ENCODE results near the gene RSKR. TPM values are rescaled to one million over a fixed set of nuclear protein-coding genes. Genes with fewer than 3 reads are reported as not detected.

Gene RSKR
- total RNA-seq, 1 donor from 2014 or later: 12.3 TPM

DNA sequence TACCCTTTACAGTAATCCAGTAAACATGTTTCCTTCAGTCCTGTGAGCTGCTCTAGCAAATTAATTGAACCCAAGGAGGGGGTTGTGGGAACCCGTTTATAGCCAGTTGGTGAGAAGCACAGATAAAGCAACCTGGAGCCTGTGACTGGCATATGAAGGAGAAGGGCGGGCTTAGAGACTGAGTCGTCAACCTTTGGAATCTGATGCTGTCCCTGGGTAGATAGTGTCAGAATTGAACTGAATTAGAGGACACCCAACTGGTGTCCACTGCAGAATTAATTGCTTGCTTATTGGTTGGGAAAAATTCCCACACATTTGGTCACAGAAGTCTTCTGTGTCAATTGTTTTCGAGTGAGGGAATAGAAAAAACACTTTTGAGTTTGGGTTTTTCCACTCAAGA, 12.8 kb upstream of the RSKR start:
- DNase-seq (no peak), ATAC-seq (no peak)
- intact Hi-C loops (cut with DNase I): no loop called here
- Histone ChIP-seq H3K36me3 (peaks cover 92% of the 10 kb centered on the region), H3K27ac (no peak overlapping the region), H3K27me3 (no peaks in the 10 kb centered on the region), H3K9me3 (no peaks in the 10 kb centered on the region), H3K4me3 (no peak overlapping the region), H3K4me1 (no peaks in the 10 kb centered on the region)
- TF ChIP-seq, protein P1, sequence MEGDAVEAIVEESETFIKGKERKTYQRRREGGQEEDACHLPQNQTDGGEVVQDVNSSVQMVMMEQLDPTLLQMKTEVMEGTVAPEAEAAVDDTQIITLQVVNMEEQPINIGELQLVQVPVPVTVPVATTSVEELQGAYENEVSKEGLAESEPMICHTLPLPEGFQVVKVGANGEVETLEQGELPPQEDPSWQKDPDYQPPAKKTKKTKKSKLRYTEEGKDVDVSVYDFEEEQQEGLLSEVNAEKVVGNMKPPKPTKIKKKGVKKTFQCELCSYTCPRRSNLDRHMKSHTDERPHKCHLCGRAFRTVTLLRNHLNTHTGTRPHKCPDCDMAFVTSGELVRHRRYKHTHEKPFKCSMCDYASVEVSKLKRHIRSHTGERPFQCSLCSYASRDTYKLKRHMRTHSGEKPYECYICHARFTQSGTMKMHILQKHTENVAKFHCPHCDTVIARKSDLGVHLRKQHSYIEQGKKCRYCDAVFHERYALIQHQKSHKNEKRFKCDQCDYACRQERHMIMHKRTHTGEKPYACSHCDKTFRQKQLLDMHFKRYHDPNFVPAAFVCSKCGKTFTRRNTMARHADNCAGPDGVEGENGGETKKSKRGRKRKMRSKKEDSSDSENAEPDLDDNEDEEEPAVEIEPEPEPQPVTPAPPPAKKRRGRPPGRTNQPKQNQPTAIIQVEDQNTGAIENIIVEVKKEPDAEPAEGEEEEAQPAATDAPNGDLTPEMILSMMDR (IDR thresholded peaks at IDR 0.05): no peak

DNA sequence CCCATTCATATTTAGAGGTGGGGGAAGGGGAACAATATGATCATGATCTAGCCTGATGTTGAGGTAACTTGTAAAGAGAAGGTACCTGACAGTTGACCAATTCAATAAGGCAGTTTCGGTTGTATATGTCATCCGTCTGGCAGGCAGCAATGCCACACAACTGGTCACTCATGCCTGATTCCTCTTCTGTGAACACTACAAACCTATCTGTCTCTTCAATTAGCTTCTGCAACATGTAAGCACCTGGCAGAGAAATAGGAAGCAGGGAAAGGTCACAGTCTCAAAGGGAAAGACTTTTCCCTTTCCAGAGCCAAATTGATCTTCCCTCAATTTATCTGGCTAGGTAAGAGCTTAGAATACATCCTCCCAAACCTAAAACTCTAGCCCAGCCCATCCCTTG, 10.2 kb upstream of the RSKR start:
- TF ChIP-seq, protein P1 (IDR thresholded peaks at IDR 0.05): no peak
- no peak overlapping the region for H3K4me3 ChIP-seq
- intact Hi-C loops (cut with DNase I): no loop called here
- no peak overlapping the region for H3K27ac ChIP-seq
- H3K9me3 ChIP-seq: no peaks in the 10 kb centered on the region
- no peaks in the 10 kb centered on the region for H3K4me1 ChIP-seq
- ATAC-seq: no peak
- no peak for DNase-seq
- peaks cover 92% of the 10 kb centered on the region for H3K36me3 ChIP-seq
- H3K27me3 ChIP-seq: no peaks in the 10 kb centered on the region

DNA sequence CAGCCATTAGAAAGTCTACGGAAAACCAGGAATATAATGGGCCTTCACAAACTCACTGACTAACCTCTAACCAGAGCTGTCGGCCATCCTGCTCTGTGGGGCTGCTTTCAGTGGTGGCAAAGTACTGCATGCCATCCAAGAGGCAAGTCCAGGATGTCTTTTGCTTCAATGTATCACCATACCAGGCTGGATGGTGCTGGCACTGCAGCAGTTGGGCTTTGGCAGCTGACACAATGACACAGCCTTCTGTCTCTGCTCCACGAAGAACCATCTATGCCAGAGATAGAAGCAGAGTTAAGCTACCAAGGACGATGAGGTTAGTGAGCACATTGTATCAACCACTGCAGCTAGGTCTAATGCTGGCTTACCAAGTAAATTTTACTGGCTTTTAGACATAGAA, 9.7 kb upstream of the RSKR start:
- no peak overlapping the region for H3K4me3 ChIP-seq

DNA sequence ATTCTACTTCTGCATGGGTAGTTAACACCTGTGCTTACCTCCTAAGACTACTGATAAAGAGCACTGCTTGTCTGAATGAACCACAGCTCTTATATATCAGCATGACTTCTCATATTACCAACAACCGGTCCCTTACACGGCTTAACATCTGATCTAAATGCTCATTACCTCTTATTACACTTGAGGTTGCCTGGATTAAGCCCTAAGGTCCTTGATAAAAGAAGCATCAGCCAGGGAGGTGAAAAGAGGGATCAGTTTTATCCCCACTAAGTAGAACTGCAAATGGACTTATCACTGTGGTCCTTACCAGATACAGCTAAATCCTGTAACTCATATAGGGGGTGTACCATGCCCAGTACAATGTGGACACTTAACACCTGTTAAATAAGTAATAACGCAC, 8.2 kb upstream of the RSKR start:
- H3K27me3 ChIP-seq: no peaks in the 10 kb centered on the region
- no peaks in the 10 kb centered on the region for H3K4me1 ChIP-seq
- intact Hi-C loops (cut with DNase I): no loop called here
- TF ChIP-seq, protein P1 (IDR thresholded peaks at IDR 0.05): no peak
- no peaks in the 10 kb centered on the region for H3K9me3 ChIP-seq
- no peak for ATAC-seq
- no peak for DNase-seq
- peaks cover 93% of the 10 kb centered on the region for H3K36me3 ChIP-seq
- no peak overlapping the region for H3K27ac ChIP-seq
- H3K4me3 ChIP-seq: no peak overlapping the region

More for the DNA sequence above, 9.7 kb upstream of the RSKR start:
- Histone ChIP-seq H3K27ac (no peak overlapping the region), H3K4me1 (no peaks in the 10 kb centered on the region), H3K9me3 (no peaks in the 10 kb centered on the region), H3K27me3 (no peaks in the 10 kb centered on the region), H3K36me3 (peaks cover 92% of the 10 kb centered on the region)
- intact Hi-C loops (cut with DNase I): no loop called here
- no peak for ATAC-seq
- no peak for DNase-seq
- TF ChIP-seq, protein P1 (IDR thresholded peaks at IDR 0.05): no peak

DNA sequence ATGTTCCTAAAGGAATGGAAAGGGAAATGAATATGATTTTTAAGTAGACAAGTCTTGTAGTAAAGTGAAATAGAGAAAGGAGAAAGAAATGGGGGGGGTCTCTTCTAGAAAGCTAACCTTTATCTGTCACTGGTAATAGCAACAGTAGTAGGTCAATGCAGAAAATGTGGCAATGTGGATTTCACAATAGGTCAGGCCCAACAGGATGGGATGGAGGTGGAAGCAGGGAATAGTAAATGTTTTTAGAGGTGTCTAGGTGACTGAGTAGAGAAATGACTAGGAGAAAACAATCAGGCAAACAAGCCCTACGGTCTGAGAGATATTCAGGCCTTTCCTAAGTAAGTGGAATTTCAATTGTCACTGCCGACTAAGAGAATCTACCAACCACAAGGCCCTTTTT, 6.0 kb upstream of the RSKR start:
- Histone ChIP-seq H3K4me3 (no peak overlapping the region), H3K9me3 (no peaks in the 10 kb centered on the region), H3K36me3 (peaks cover 100% of the 10 kb centered on the region), H3K27ac (no peak overlapping the region), H3K27me3 (no peaks in the 10 kb centered on the region), H3K4me1 (no peaks in the 10 kb centered on the region)
- DNase-seq (no peak), ATAC-seq (no peak)
- intact Hi-C loops (cut with DNase I): no loop called here
- TF ChIP-seq, protein P1 (IDR thresholded peaks at IDR 0.05): no peak

DNA sequence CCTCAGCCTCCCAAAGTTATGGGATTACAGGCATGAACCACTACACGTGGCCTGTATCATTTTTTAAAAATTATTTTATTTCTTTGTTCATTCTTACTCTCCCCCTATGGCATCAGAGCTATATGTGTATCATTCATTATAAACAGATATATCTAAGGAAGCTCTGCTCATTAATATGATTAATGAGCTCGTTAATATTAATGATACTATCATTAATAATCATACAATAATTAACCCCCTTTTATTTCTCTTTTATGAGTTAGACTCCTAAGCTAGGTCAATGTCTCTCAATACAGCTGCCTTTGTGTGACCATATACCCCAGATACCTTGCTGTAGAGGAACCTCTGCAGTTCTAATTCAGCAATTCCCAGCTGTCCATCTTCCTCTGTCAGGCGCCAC, 4.5 kb upstream of the RSKR start:
- Histone ChIP-seq H3K27me3 (no peaks in the 10 kb centered on the region), H3K4me1 (no peaks in the 10 kb centered on the region), H3K4me3 (no peak overlapping the region), H3K27ac (no peak overlapping the region), H3K36me3 (peaks cover 100% of the 10 kb centered on the region), H3K9me3 (no peaks in the 10 kb centered on the region)
- intact Hi-C loops (cut with DNase I): no loop called here
- TF ChIP-seq, protein P1 (IDR thresholded peaks at IDR 0.05): no peak
- DNase-seq: no peak
- no peak for ATAC-seq
